GM08714 (cell line): ENCODE measurements around the gene SCN2A.

ENCODE experiments used
- H3K4me3 ChIP-seq: fragments of 200-500 bp; sonication (Bioruptor generic); 2 replicates; pipeline ENCODE4 v1.5.1; 2014; ENCODE audit warnings: mild to moderate bottlenecking, low read length, inconsistent platforms
- ZNF274 ChIP-seq: IDR thresholded peaks from 2 replicates; pipeline ENCODE4 v1.6.1; 2012; ENCODE audit warnings: mild to moderate bottlenecking, low read depth, low read length

The SCN2A gene

GRCh38 chr2:165239230-165239629, at the start of gene SCN2A:
Gene SCN2A, plus strand, starts transcription at chr2:165239414. Its CDS starts 56,410 bp downstream, at chr2:165295824.
- TF ChIP-seq ZNF274 = no peak
- H3K4me3 ChIP-seq = no peak within 1 kb of the TSS

- H3K4me3 ChIP-seq = no peak overlapping the region
- TF ChIP-seq ZNF274 = no peak
Observed at GRCh38 chr2:165191096-165191728, 48.0 kb upstream of the SCN2A start.

GRCh38 chr2:165192729-165193128, 46.5 kb upstream of the SCN2A start:
- no peak for TF ChIP-seq ZNF274
- H3K4me3 ChIP-seq = no peak overlapping the region

GRCh38 chr2:165193178-165193777, 45.9 kb upstream of the SCN2A start:
- peak overlapping the region; percentile 24; the same call in 1 of the 2 replicates for H3K4me3 ChIP-seq
- no peak for TF ChIP-seq ZNF274

- H3K4me3 ChIP-seq = no peak overlapping the region
- TF ChIP-seq ZNF274 = no peak
Observed at GRCh38 chr2:165196411-165196810, 42.8 kb upstream of the SCN2A start.

- no peak overlapping the region for H3K4me3 ChIP-seq
- TF ChIP-seq ZNF274 = no peak
Observed at GRCh38 chr2:165197346-165197745, 41.9 kb upstream of the SCN2A start.

GRCh38 chr2:165198181-165198580, 41.0 kb upstream of the SCN2A start:
- no peak overlapping the region for H3K4me3 ChIP-seq
- no peak for TF ChIP-seq ZNF274

- no peak for TF ChIP-seq ZNF274
- H3K4me3 ChIP-seq = no peak overlapping the region
Observed at GRCh38 chr2:165202239-165202638, 37.0 kb upstream of the SCN2A start.

GRCh38 chr2:165203689-165204559, 35.3 kb upstream of the SCN2A start, which contains the start of gene SCN3A:
Gene SCN3A, minus strand, starts transcription at chr2:165204050. Its CDS starts 27,656 bp downstream, at chr2:165176394.
- no peak within 1 kb of the TSS for H3K4me3 ChIP-seq
- no peak for TF ChIP-seq ZNF274

- H3K4me3 ChIP-seq = no peak overlapping the region
- TF ChIP-seq ZNF274 = no peak
Observed at GRCh38 chr2:165205865-165206264, 33.3 kb upstream of the SCN2A start.

- no peak for TF ChIP-seq ZNF274
- H3K4me3 ChIP-seq = no peak overlapping the region
Observed at GRCh38 chr2:165208094-165208493, 31.1 kb upstream of the SCN2A start.

- H3K4me3 ChIP-seq = no peak overlapping the region
- TF ChIP-seq ZNF274 = no peak
Observed at GRCh38 chr2:165214093-165214492, 25.1 kb upstream of the SCN2A start.

- TF ChIP-seq ZNF274 = no peak
- no peak overlapping the region for H3K4me3 ChIP-seq
Observed at GRCh38 chr2:165219481-165219880, 19.7 kb upstream of the SCN2A start.

- no peak overlapping the region for H3K4me3 ChIP-seq
- no peak for TF ChIP-seq ZNF274
Observed at GRCh38 chr2:165224941-165225340, 14.3 kb upstream of the SCN2A start.

- no peak for TF ChIP-seq ZNF274
- H3K4me3 ChIP-seq = no peak overlapping the region
Observed at GRCh38 chr2:165227571-165227970, 11.6 kb upstream of the SCN2A start.
